Naive thymus-derived CD4-positive, alpha-beta T cell (primary cell): ENCODE data around the gene BCL2. TPM values are rescaled to one million over a fixed set of nuclear protein-coding genes. Genes with fewer than 3 reads are reported as not detected.

Source experiments
- ATAC-seq: fragments of 150-1000 bp; cut with Tn5 transposase; 2 replicates; pipeline ENCODE4 v1.10.0; 2021; ENCODE audit warnings: mild to moderate bottlenecking, moderate library complexity
- CTCF ChIA-PET: fragments of 350-600 bp; sonication (Branson Sonifier 250); formaldehyde crosslinking; loops from one replicate; lab custom pipeline; 2021; ENCODE audit warnings: antibody characterized with exemption; lab: Charles Lee
- POLR2A ChIA-PET: fragments of 350-600 bp; sonication (Branson Sonifier 250); formaldehyde crosslinking; loops from one replicate; lab custom pipeline; 2021; ENCODE audit warnings: antibody characterized with exemption, inconsistent platforms; lab: Charles Lee
- DNase-seq, 9 donors: peaks; one replicate each; pipeline versions ENCODE4 v3.0.0 to v3.0.0-alpha.2; 2020 to 2022; ENCODE audit warnings: mixed read lengths in 1 of 9
- H3K27ac ChIP-seq: one replicate; pipeline ENCODE4 v1.7.0; 2013; ENCODE audit warnings: mild to moderate bottlenecking, low read depth, low read length, moderate library complexity
- H3K27me3 ChIP-seq, 2 donors: one replicate each; pipeline ENCODE4 v1.7.0; 2013; ENCODE audit warnings: low read length in 2 of 2, mild to moderate bottlenecking in 2 of 2, moderate library complexity in 2 of 2; ENCODE audit not compliant: control insufficient read depth in 2 of 2, insufficient read depth in 2 of 2
- H3K36me3 ChIP-seq, 3 experiments: 1 replicate in 2 of 3; 2 replicates in 1 of 3; pipeline ENCODE4 v1.7.0; 2013; ENCODE audit warnings: low read length in 3 of 3, mild to moderate bottlenecking in 3 of 3, moderate library complexity in 1 of 3; ENCODE audit not compliant: insufficient read depth in 3 of 3, control insufficient read depth in 2 of 3
- H3K4me1 ChIP-seq, 2 donors: one replicate each; pipeline ENCODE4 v1.7.0; 2013; ENCODE audit warnings: low read length in 2 of 2, mild to moderate bottlenecking in 2 of 2, moderate library complexity in 1 of 2; ENCODE audit not compliant: control insufficient read depth in 2 of 2, insufficient read depth in 2 of 2
- H3K4me3 ChIP-seq: 2 replicates; pipeline ENCODE4 v1.7.0; 2013; ENCODE audit warnings: mild to moderate bottlenecking, low read length
- H3K9me3 ChIP-seq, 3 experiments: 1 replicate in 2 of 3; 2 replicates in 1 of 3; pipeline ENCODE4 v1.7.0; 2013; ENCODE audit warnings: low read length in 3 of 3; ENCODE audit not compliant: control insufficient read depth in 2 of 3
- H3K27ac Mint-ChIP-seq, 9 donors: one replicate each; pipeline ENCODE4 v1.8.0; 2020 to 2022; ENCODE audit warnings: mixed read lengths in 9 of 9, mild to moderate bottlenecking in 8 of 9, moderate library complexity in 5 of 9, inconsistent platforms in 2 of 9
- H3K27me3 Mint-ChIP-seq, 5 donors: one replicate each; pipeline ENCODE4 v1.8.0; 2021 to 2022; ENCODE audit warnings: mixed read lengths in 5 of 5, mild to moderate bottlenecking in 1 of 5
- H3K36me3 Mint-ChIP-seq, 5 donors: one replicate each; pipeline ENCODE4 v1.8.0; 2020 to 2022; ENCODE audit warnings: mixed read lengths in 5 of 5, mild to moderate bottlenecking in 3 of 5, inconsistent platforms in 1 of 5
- H3K4me1 Mint-ChIP-seq, 7 donors: one replicate each; pipeline ENCODE4 v1.8.0; 2020 to 2022; ENCODE audit warnings: mixed read lengths in 7 of 7, mild to moderate bottlenecking in 3 of 7, inconsistent platforms in 1 of 7
- H3K4me3 Mint-ChIP-seq, 10 donors: one replicate each; pipeline ENCODE4 v1.8.0; 2020 to 2022; ENCODE audit warnings: mild to moderate bottlenecking in 10 of 10, mixed read lengths in 10 of 10, moderate library complexity in 6 of 10, inconsistent platforms in 2 of 10
- H3K9me3 Mint-ChIP-seq, 11 donors: one replicate each; pipeline ENCODE4 v1.8.0; 2020 to 2022; ENCODE audit warnings: mixed read lengths in 11 of 11, mild to moderate bottlenecking in 4 of 11, inconsistent platforms in 1 of 11, moderate library complexity in 1 of 11
- intact Hi-C, 2 donors: fragments of 100-400 bp; cut with micrococcal nuclease; formaldehyde crosslinking; loops; one replicate each; pipeline ENCODE4 v1.15.1; 2023
- polyA plus RNA-seq, 2 donors: library from polyadenylated mRNA; unstranded; fragments of 300-500 nt; fragmentation: Illumina TruSeq; gene quantifications; one replicate each; pipeline ENCODE4 v1.2.3, GENCODE V29; 2021
- total RNA-seq, 6 experiments: library from RNA in 5 of 6; stranded (reverse) in 5 of 6; gene quantifications; 1 replicate in 5 of 6; 2 replicates in 1 of 6; pipeline ENCODE4 v1.2.3 and lab custom pipeline; 2021 to 2026

The BCL2 gene
- total and polyA plus RNA-seq, 7 experiments from 2014 or later = 32.7 to 154 (median 40.1) TPM

GRCh38 chr18:63145851-63146555 lies 173.6 kb downstream of the BCL2 start:
- intact Hi-C loops = no loop called here
- Histone ChIP-seq H3K4me1 (peaks cover 5 to 10% of the 10 kb centered on the region in 2 donors), H3K27me3 (no peaks in the 10 kb centered on the region), H3K4me3 (no peak overlapping the region), H3K27ac (no peak overlapping the region), H3K36me3 (peaks cover 0 to 20% (median 0%) of the 10 kb centered on the region in 3 experiments), H3K9me3 (no peaks in the 10 kb centered on the region)
- ChIA-PET POLR2A (interaction anchor here (1.1 to 2.2 kb wide), 2 partner anchors 51 to 173 kb away, joined by 3 to 7 read pairs; partner anchors contain the start of gene BCL2), CTCF (interaction anchor here (1.9 kb wide), 1 partner anchor 9 kb away, joined by 6 read pairs; no protein-coding TSS in a partner anchor)
- peaks cover 6 to 32% (median 28%) of the 10 kb centered on the region in 5 donors for H3K36me3 Mint-ChIP-seq
- H3K4me1 Mint-ChIP-seq = peaks cover 35 to 69% (median 46%) of the 10 kb centered on the region in 7 donors
- peaks cover 0 to 1% (median 0%) of the 10 kb centered on the region in 11 donors for H3K9me3 Mint-ChIP-seq
- no peaks in the 10 kb centered on the region for H3K27me3 Mint-ChIP-seq
- H3K4me3 Mint-ChIP-seq = no peak overlapping the region
- H3K27ac Mint-ChIP-seq = peak overlapping the region in 5 of 9 donors; percentile 4 to 62 (median 48)
- DNase-seq (no peak), ATAC-seq (no peak)

DNA sequence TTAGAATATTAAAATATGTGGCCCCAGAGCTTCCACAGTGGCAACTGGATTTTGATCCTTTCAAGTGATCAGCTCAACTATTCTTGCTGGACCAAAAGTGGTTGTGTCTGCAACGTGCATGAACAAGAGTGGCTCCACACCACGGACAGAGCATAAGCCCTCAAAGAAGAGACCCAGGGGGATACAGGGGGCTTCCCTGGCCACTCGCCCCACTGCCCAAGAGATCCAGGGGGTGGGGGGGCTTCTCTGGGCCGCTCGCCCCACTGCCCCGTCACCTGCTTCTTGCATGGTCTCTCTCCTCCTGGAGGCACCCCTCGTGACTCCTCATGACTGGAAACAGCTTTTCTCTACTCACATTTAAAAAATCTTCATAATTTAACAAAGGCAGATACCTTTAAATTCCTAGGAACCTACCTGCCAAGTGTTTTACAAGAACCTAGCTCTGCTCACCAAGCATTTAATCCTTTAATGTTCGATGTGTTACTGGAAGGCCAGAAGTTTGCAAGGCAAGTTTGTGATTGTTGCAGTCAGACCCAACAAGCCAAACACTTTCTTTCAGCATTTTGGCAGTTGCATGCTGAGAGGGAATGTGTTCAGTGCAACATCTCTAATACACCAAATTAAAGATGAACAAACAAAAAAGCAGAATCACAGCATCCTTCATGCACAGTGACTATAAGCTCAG lies 174.3 kb downstream of the BCL2 start:
- Histone ChIP-seq H3K36me3 (peaks cover 0 to 20% (median 0%) of the 10 kb centered on the region in 3 experiments), H3K4me1 (peaks cover 0 to 4% of the 10 kb centered on the region in 2 donors), H3K4me3 (no peak overlapping the region), H3K9me3 (no peaks in the 10 kb centered on the region), H3K27me3 (no peaks in the 10 kb centered on the region), H3K27ac (no peak overlapping the region)
- intact Hi-C loops = no loop called here
- H3K27me3 Mint-ChIP-seq = no peaks in the 10 kb centered on the region
- no peak overlapping the region for H3K4me3 Mint-ChIP-seq
- peaks cover 0 to 1% (median 0%) of the 10 kb centered on the region in 11 donors for H3K9me3 Mint-ChIP-seq
- ATAC-seq = no peak
- peaks cover 34 to 69% (median 46%) of the 10 kb centered on the region in 7 donors for H3K4me1 Mint-ChIP-seq
- peaks cover 6 to 38% (median 31%) of the 10 kb centered on the region in 5 donors for H3K36me3 Mint-ChIP-seq
- CTCF ChIA-PET = interaction anchor here (1.9 to 4.6 kb wide), 2 partner anchors 9 to 13 kb away, joined by 6 to 21 read pairs; no protein-coding TSS in a partner anchor
- no peak for DNase-seq
- POLR2A ChIA-PET = interaction anchor here (1.1 to 2.2 kb wide), 3 partner anchors 13 to 174 kb away, joined by 3 to 7 read pairs (median 3); partner anchors contain the start of gene BCL2
- peak overlapping the region in 1 of 9 donors; percentile 62 for H3K27ac Mint-ChIP-seq

DNA sequence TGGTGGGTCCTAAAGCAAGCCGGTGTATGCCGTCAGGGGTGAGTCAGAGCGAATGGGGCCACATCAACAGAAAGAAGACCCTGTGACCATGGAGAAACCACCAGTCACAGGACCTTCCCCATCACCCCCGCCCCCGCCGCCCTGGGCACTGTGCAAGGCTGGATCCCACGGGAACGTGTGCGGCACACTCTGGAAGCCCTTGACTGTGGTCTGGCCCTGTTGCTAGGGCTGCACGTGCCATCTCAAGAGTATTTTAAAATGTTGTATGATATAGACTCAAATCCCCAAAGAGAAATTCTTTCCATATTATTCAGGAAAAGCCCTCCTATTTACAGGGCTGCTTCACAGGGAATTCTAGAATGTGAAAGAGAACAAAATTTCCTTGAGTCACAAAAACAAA lies 174.8 kb downstream of the BCL2 start:
- H3K36me3 ChIP-seq = peaks cover 0 to 20% (median 0%) of the 10 kb centered on the region in 3 experiments
- peaks cover 38 to 73% (median 49%) of the 10 kb centered on the region in 7 donors for H3K4me1 Mint-ChIP-seq
- intact Hi-C loops = no loop called here
- peaks cover 0 to 3% (median 0%) of the 10 kb centered on the region in 11 donors for H3K9me3 Mint-ChIP-seq
- ChIA-PET CTCF (interaction anchor here (1.1 to 4.6 kb wide), 3 partner anchors 10 to 175 kb away, joined by 3 to 21 read pairs (median 6); partner anchors contain the start of gene BCL2), POLR2A (interaction anchor here (1.1 to 2.2 kb wide), 4 partner anchors 13 to 174 kb away, joined by 3 to 7 read pairs (median 3); partner anchors contain the start of gene BCL2)
- no peak overlapping the region for H3K27ac ChIP-seq
- no peak overlapping the region for H3K4me3 Mint-ChIP-seq
- ATAC-seq (no peak), DNase-seq (no peak)
- peak overlapping the region in 2 of 9 donors; percentile 25 to 82 for H3K27ac Mint-ChIP-seq
- no peaks in the 10 kb centered on the region for H3K27me3 ChIP-seq
- H3K9me3 ChIP-seq = no peaks in the 10 kb centered on the region
- peaks cover 6 to 39% (median 32%) of the 10 kb centered on the region in 5 donors for H3K36me3 Mint-ChIP-seq
- peaks cover 4% of the 10 kb centered on the region in 2 donors for H3K4me1 ChIP-seq
- no peak overlapping the region for H3K4me3 ChIP-seq
- H3K27me3 Mint-ChIP-seq = no peaks in the 10 kb centered on the region

DNA sequence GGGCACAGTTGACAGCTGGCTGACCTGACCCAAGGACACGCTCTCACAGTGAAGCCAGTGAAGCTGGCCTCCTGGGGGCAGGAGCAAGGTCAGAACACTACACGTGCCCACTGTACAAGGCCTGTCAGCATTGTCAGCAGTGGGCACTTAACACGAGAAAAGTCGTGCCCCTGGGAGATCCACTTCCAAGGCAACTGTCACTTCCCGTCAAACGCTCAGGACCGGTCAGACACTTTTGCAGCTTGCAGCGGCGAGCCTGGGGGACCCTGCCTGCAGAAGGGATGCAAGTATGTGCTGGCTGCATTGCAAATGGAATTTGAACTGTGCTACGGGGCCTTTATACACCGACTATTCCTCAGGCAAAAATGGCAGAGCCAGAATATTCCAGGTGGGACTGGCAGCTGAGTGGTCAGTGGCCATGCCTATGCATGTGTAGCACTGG lies 176.2 kb downstream of the BCL2 start:
- peaks cover 45 to 75% (median 62%) of the 10 kb centered on the region in 7 donors for H3K4me1 Mint-ChIP-seq
- H3K9me3 Mint-ChIP-seq = peaks cover 0 to 3% (median 0%) of the 10 kb centered on the region in 11 donors
- Histone ChIP-seq H3K9me3 (no peaks in the 10 kb centered on the region), H3K4me3 (no peak overlapping the region), H3K36me3 (peaks cover 0 to 12% (median 0%) of the 10 kb centered on the region in 3 experiments), H3K4me1 (peaks cover 17% of the 10 kb centered on the region in 2 donors), H3K27ac (no peak overlapping the region), H3K27me3 (no peaks in the 10 kb centered on the region)
- intact Hi-C loops = no loop called here
- POLR2A ChIA-PET = interaction anchor here (0.6 to 4.8 kb wide), 5 partner anchors 9 to 179 kb away, joined by 3 to 26 read pairs (median 3); no protein-coding TSS in a partner anchor
- peaks cover 6 to 38% (median 28%) of the 10 kb centered on the region in 5 donors for H3K36me3 Mint-ChIP-seq
- H3K27ac Mint-ChIP-seq = peak overlapping the region in 5 of 9 donors; percentile 14 to 70 (median 28)
- CTCF ChIA-PET = interaction anchor here (0.8 to 4.6 kb wide), 4 partner anchors 11 to 180 kb away, joined by 3 to 21 read pairs (median 4); partner anchors contain the start of gene BCL2
- ATAC-seq = no peak
- H3K4me3 Mint-ChIP-seq = no peak overlapping the region
- no peak for DNase-seq
- no peaks in the 10 kb centered on the region for H3K27me3 Mint-ChIP-seq

GRCh38 chr18:63142594-63143225 lies 176.9 kb downstream of the BCL2 start:
- peaks cover 47 to 78% (median 66%) of the 10 kb centered on the region in 7 donors for H3K4me1 Mint-ChIP-seq
- H3K27me3 Mint-ChIP-seq = no peaks in the 10 kb centered on the region
- ATAC-seq (no peak), DNase-seq (no peak)
- Histone ChIP-seq H3K4me3 (no peak overlapping the region), H3K4me1 (peaks cover 21 to 22% of the 10 kb centered on the region in 2 donors), H3K36me3 (peaks cover 0 to 12% (median 0%) of the 10 kb centered on the region in 3 experiments), H3K27ac (no peak overlapping the region), H3K27me3 (no peaks in the 10 kb centered on the region), H3K9me3 (no peaks in the 10 kb centered on the region)
- CTCF ChIA-PET = interaction anchor here (1.0 to 4.6 kb wide), 3 partner anchors 11 to 175 kb away, joined by 4 to 21 read pairs (median 6); no protein-coding TSS in a partner anchor
- H3K36me3 Mint-ChIP-seq = peaks cover 6 to 42% (median 28%) of the 10 kb centered on the region in 5 donors
- H3K4me3 Mint-ChIP-seq = peak overlapping the region in 1 of 10 donors; percentile 16
- intact Hi-C loops = no loop called here
- H3K9me3 Mint-ChIP-seq = peaks cover 0 to 3% (median 0%) of the 10 kb centered on the region in 11 donors
- POLR2A ChIA-PET = interaction anchor here (0.6 to 4.8 kb wide), 6 partner anchors 9 to 176 kb away, joined by 3 to 26 read pairs (median 4); partner anchors contain the start of gene BCL2
- H3K27ac Mint-ChIP-seq = peak overlapping the region in 7 of 9 donors; percentile 0 to 70 (median 36)
